ENCODE results near the gene LIX1.

DNA sequence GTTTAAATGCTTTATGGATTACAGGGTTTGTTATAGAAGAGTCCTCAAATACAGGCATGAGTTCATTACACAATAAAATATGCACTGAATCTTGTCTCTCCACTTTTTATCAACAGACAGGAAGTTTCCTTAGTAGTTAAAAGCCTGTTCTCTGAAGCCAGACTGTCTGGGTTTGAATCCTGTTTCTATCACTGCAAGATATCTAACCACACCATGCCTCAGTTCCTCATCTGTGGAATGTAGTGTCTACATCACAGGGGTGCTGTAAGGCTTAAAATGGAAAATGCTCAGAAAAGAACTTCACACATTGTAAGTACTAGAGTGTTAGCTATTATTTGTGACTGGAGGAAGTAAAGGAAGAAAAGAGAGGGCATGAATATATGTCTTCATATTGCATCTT is 9.3 kb downstream of the LIX1 start:
- TF ChIP-seq, protein P1, sequence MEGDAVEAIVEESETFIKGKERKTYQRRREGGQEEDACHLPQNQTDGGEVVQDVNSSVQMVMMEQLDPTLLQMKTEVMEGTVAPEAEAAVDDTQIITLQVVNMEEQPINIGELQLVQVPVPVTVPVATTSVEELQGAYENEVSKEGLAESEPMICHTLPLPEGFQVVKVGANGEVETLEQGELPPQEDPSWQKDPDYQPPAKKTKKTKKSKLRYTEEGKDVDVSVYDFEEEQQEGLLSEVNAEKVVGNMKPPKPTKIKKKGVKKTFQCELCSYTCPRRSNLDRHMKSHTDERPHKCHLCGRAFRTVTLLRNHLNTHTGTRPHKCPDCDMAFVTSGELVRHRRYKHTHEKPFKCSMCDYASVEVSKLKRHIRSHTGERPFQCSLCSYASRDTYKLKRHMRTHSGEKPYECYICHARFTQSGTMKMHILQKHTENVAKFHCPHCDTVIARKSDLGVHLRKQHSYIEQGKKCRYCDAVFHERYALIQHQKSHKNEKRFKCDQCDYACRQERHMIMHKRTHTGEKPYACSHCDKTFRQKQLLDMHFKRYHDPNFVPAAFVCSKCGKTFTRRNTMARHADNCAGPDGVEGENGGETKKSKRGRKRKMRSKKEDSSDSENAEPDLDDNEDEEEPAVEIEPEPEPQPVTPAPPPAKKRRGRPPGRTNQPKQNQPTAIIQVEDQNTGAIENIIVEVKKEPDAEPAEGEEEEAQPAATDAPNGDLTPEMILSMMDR (IDR thresholded peaks at IDR 0.05), result no peak
- no peak for TF ChIP-seq POLR2A (IDR thresholded peaks at IDR 0.05)

Data from adrenal gland (tissue), 5 donors.